ENCODE measurements around the gene ERO1B. TPM values are rescaled to one million over a fixed set of nuclear protein-coding genes. Genes with fewer than 3 reads are reported as not detected.
"Not testable (repeated sequence)": the region's sequence is repeated elsewhere in the genome, so short reads cannot be mapped to it uniquely, and the experiment has no call there.

ERO1B gene
- total RNA-seq, 1 experiment from 2014 or later: 5.4 TPM

- no peak for TF ChIP-seq POLR2A (IDR thresholded peaks at IDR 0.05; ENCODE audit: borderline replicate concordance, extremely low read depth, insufficient read depth, insufficient read length)
- TF ChIP-seq SRF (IDR thresholded peaks at IDR 0.05; ENCODE audit: low read depth): no peak
Measured at GRCh38 chr1:236201786-236202185, 80.0 kb downstream of the ERO1B start (continued).

GRCh38 chr1:236200925-236201324 is 80.8 kb downstream of the ERO1B start:
- no peaks in the 10 kb centered on the region for H4K20me1 ChIP-seq (ENCODE audit: insufficient read depth)
- no peaks in the 10 kb centered on the region for H3K4me1 ChIP-seq (ENCODE audit: control insufficient read depth in 1 of 2, insufficient read depth in 2 of 2, low read length in 2 of 2)
- intact Hi-C loops (cut with micrococcal nuclease): no loop called here
- H3K9me2 ChIP-seq (ENCODE audit: insufficient read depth): no peaks in the 10 kb centered on the region
- TF ChIP-seq POLR2A (IDR thresholded peaks at IDR 0.05; ENCODE audit: borderline replicate concordance, extremely low read depth, insufficient read depth, insufficient read length): no peak
- H3K79me2 ChIP-seq (ENCODE audit: insufficient read depth, low read length): no peaks in the 10 kb centered on the region
- H3K4me3 ChIP-seq (replicated peaks in 1 of 2; ENCODE audit: low read depth in 1 of 2, low read length in 2 of 2): no peak overlapping the region
- H3K9ac ChIP-seq (ENCODE audit: low read length): no peak overlapping the region
- H3K4me2 ChIP-seq (ENCODE audit: low read length): no peak overlapping the region
- no peaks in the 10 kb centered on the region for H3K36me3 ChIP-seq (ENCODE audit: control insufficient read depth in 1 of 2, insufficient read depth in 2 of 2, low read length in 2 of 2)
- H3K27me3 ChIP-seq (ENCODE audit: insufficient read depth, low read length): no peaks in the 10 kb centered on the region
- no TSS peak for BruUV-seq (replicated peaks)
- H3K27ac ChIP-seq (ENCODE audit: low read depth, low read length): no peak overlapping the region
- DNase-seq (ENCODE audit: low read depth, low spot score) (no peak), ATAC-seq (no peak)
- ChIA-PET RAD21 (ENCODE audit: low non-redundant PET in 1 of 2, low total read pairs in 2 of 2, uncharacterized antibody in 2 of 2, unreplicated experiment in 2 of 2) (no interaction called here), POLR2A (no interaction called here), CTCF (no interaction called here)
- no peaks in the 10 kb centered on the region for H3K9me3 ChIP-seq (ENCODE audit: control insufficient read depth in 1 of 2, insufficient read depth in 1 of 2, low read depth in 1 of 2, low read length in 2 of 2)
- no peak overlapping the region for H2AFZ ChIP-seq (ENCODE audit: low read depth, low read length, poor library complexity, severe bottlenecking)

- ChIA-PET CTCF (no interaction called here), RAD21 (ENCODE audit: low non-redundant PET in 1 of 2, low total read pairs in 2 of 2, uncharacterized antibody in 2 of 2, unreplicated experiment in 2 of 2) (no interaction called here), POLR2A (no interaction called here)
- Histone ChIP-seq H3K4me1 (ENCODE audit: control insufficient read depth in 1 of 2, insufficient read depth in 2 of 2, low read length in 2 of 2) (no peaks in the 10 kb centered on the region), H3K79me2 (ENCODE audit: insufficient read depth, low read length) (no peaks in the 10 kb centered on the region), H2AFZ (ENCODE audit: low read depth, low read length, poor library complexity, severe bottlenecking) (no peak overlapping the region), H3K27ac (ENCODE audit: low read depth, low read length) (no peak overlapping the region), H3K9ac (ENCODE audit: low read length) (no peak overlapping the region), H3K4me3 (replicated peaks in 1 of 2; ENCODE audit: low read depth in 1 of 2, low read length in 2 of 2) (no peak overlapping the region), H3K4me2 (ENCODE audit: low read length) (no peak overlapping the region), H3K9me3 (ENCODE audit: control insufficient read depth in 1 of 2, insufficient read depth in 1 of 2, low read depth in 1 of 2, low read length in 2 of 2) (no peaks in the 10 kb centered on the region), H3K9me2 (ENCODE audit: insufficient read depth) (no peaks in the 10 kb centered on the region), H3K27me3 (ENCODE audit: insufficient read depth, low read length) (no peaks in the 10 kb centered on the region), H4K20me1 (ENCODE audit: insufficient read depth) (no peaks in the 10 kb centered on the region), H3K36me3 (ENCODE audit: control insufficient read depth in 1 of 2, insufficient read depth in 2 of 2, low read length in 2 of 2) (no peaks in the 10 kb centered on the region; a peak in 1 of 4 replicates)
- intact Hi-C loops (cut with micrococcal nuclease): no loop called here
- BruUV-seq (replicated peaks): no TSS peak
- no peak for DNase-seq (ENCODE audit: low read depth, low spot score)
- TF ChIP-seq JUND (IDR thresholded peaks at IDR 0.05) (no peak), MAX (IDR thresholded peaks at IDR 0.05) (no peak)
- no peak for ATAC-seq
Measured at GRCh38 chr1:236193184-236193583, 88.6 kb downstream of the ERO1B start.

GRCh38 chr1:236188084-236188483 is 93.7 kb downstream of the ERO1B start:
- H3K27me3 ChIP-seq (ENCODE audit: insufficient read depth, low read length); H3K9ac ChIP-seq (ENCODE audit: low read length); H3K9me2 ChIP-seq (ENCODE audit: insufficient read depth); H3K4me3 ChIP-seq (replicated peaks in 1 of 2; ENCODE audit: low read depth in 1 of 2, low read length in 2 of 2); H3K36me3 ChIP-seq (ENCODE audit: control insufficient read depth in 1 of 2, insufficient read depth in 2 of 2, low read length in 2 of 2); BruUV-seq (replicated peaks); H3K4me1 ChIP-seq (ENCODE audit: control insufficient read depth in 1 of 2, insufficient read depth in 2 of 2, low read length in 2 of 2); DNase-seq (ENCODE audit: low read depth, low spot score); CTCF ChIA-PET; H4K20me1 ChIP-seq (ENCODE audit: insufficient read depth); RAD21 ChIA-PET (ENCODE audit: low non-redundant PET in 1 of 2, low total read pairs in 2 of 2, uncharacterized antibody in 2 of 2, unreplicated experiment in 2 of 2); H3K27ac ChIP-seq (ENCODE audit: low read depth, low read length); H3K79me2 ChIP-seq (ENCODE audit: insufficient read depth, low read length); intact Hi-C loops (cut with micrococcal nuclease); H3K9me3 ChIP-seq (ENCODE audit: control insufficient read depth in 1 of 2, insufficient read depth in 1 of 2, low read depth in 1 of 2, low read length in 2 of 2); POLR2A ChIA-PET; H3K4me2 ChIP-seq (ENCODE audit: low read length); ATAC-seq; H2AFZ ChIP-seq (ENCODE audit: low read depth, low read length, poor library complexity, severe bottlenecking): not testable (repeated sequence)

- CTCF ChIA-PET; BruUV-seq (replicated peaks); H3K9me2 ChIP-seq (ENCODE audit: insufficient read depth); H3K9me3 ChIP-seq (ENCODE audit: control insufficient read depth in 1 of 2, insufficient read depth in 1 of 2, low read depth in 1 of 2, low read length in 2 of 2); H3K27me3 ChIP-seq (ENCODE audit: insufficient read depth, low read length); intact Hi-C loops (cut with micrococcal nuclease); RAD21 ChIA-PET (ENCODE audit: low non-redundant PET in 1 of 2, low total read pairs in 2 of 2, uncharacterized antibody in 2 of 2, unreplicated experiment in 2 of 2); H4K20me1 ChIP-seq (ENCODE audit: insufficient read depth); H3K36me3 ChIP-seq (ENCODE audit: control insufficient read depth in 1 of 2, insufficient read depth in 2 of 2, low read length in 2 of 2); H2AFZ ChIP-seq (ENCODE audit: low read depth, low read length, poor library complexity, severe bottlenecking); ATAC-seq; H3K27ac ChIP-seq (ENCODE audit: low read depth, low read length); H3K79me2 ChIP-seq (ENCODE audit: insufficient read depth, low read length); POLR2A ChIA-PET; DNase-seq (ENCODE audit: low read depth, low spot score); H3K4me3 ChIP-seq (replicated peaks in 1 of 2; ENCODE audit: low read depth in 1 of 2, low read length in 2 of 2); H3K9ac ChIP-seq (ENCODE audit: low read length); H3K4me2 ChIP-seq (ENCODE audit: low read length); H3K4me1 ChIP-seq (ENCODE audit: control insufficient read depth in 1 of 2, insufficient read depth in 2 of 2, low read length in 2 of 2): not testable (repeated sequence)
Measured at GRCh38 chr1:236186471-236186870, 95.3 kb downstream of the ERO1B start.
